SK-N-DZ (cell line): ENCODE results near the gene MOCS3. TPM values are rescaled to one million over a fixed set of nuclear protein-coding genes. Genes with fewer than 3 reads are reported as not detected.

Source experiments
- DNase-seq: peaks from one replicate; pipeline ENCODE4 v3.0.0-alpha.2; 2015; ENCODE audit warnings: low spot score
- polyA plus RNA-seq, 2 experiments: library from polyadenylated mRNA; depleted of rRNA; stranded (reverse); fragments of >200 nt; gene quantifications; 2 replicates each; pipeline ENCODE4 v1.2.3, GENCODE V29; 2014

MOCS3 gene, protein sequence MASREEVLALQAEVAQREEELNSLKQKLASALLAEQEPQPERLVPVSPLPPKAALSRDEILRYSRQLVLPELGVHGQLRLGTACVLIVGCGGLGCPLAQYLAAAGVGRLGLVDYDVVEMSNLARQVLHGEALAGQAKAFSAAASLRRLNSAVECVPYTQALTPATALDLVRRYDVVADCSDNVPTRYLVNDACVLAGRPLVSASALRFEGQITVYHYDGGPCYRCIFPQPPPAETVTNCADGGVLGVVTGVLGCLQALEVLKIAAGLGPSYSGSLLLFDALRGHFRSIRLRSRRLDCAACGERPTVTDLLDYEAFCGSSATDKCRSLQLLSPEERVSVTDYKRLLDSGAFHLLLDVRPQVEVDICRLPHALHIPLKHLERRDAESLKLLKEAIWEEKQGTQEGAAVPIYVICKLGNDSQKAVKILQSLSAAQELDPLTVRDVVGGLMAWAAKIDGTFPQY
- 10.4 and 10.7 TPM in 2 replicates for polyA plus RNA-seq (2014; cell fraction: cytosol; rRNA removed)
- 2.3 and 3.4 TPM in 2 replicates for polyA plus RNA-seq (2014; cell fraction: nucleus; rRNA removed)

DNA sequence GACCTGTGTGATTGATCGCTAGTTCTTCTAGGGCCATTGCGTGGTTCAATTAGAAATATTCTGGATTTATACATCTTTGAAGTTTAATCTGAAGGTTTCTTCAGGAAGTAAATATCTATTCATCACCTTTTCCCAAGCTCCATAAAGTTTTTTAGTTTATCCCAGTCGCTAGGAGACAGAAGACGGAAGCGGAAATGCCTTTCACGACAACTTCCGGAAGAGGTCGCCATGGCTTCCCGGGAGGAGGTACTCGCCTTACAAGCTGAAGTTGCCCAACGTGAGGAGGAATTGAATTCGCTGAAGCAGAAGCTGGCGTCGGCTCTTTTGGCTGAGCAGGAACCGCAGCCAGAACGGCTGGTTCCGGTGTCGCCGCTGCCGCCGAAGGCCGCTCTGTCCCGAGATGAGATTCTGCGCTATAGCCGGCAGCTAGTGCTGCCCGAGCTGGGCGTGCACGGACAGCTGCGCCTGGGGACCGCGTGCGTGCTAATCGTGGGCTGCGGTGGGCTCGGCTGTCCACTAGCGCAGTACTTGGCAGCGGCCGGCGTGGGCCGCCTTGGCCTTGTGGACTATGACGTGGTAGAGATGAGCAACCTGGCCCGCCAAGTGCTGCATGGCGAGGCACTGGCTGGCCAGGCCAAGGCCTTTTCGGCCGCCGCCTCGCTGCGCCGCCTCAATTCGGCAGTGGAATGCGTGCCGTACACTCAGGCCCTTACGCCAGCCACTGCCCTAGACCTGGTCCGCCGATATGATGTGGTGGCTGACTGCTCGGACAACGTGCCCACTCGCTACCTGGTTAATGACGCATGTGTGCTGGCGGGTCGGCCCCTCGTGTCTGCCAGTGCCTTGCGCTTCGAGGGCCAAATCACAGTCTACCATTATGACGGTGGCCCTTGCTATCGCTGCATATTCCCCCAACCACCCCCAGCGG is at the start of gene MOCS3:
TSS of gene MOCS3 (plus strand) at position 204 of the 928 bp plus-strand sequence. CDS start at position 229, 25 bp downstream.
- peak; percentile 96 for DNase-seq

DNA sequence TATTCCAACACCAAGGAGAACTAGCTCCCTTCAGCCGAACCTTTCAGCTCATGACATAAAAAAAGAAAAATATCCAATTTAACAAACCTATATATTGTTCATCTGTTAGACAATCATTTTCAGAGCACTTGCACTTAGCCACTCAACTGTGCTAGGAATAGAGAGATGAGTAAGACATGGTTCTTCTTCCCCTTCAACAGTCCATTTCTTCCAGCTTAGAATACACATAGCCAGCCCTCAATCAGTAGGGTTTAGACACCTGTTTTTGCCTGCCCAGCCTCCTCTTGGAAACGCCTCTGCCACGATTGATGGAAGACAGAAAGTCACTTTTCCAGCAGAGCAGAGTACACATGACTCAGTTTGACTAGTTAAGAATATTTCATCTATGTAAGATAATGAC is 49.2 kb upstream of the MOCS3 start:
- DNase-seq: no peak

DNA sequence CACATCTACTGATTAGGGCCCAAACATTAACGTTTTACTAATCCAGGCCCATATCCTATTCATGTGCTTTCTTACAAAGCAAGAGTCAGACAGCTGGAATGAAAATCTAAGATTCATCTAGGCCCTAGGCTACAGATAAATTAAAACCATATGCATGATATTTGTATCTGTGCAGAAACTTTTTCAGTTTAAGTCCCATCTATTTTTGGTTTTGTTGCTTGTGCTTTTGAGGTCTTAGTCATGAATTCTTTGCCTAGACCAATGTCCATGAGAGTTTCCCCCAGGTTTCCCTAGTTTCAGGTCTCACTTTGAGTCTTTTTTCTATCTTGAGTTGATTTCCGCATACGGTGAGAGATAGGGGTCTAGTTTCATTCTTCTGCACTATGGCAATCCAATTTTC is 47.6 kb upstream of the MOCS3 start:
- DNase-seq: no peak

DNA sequence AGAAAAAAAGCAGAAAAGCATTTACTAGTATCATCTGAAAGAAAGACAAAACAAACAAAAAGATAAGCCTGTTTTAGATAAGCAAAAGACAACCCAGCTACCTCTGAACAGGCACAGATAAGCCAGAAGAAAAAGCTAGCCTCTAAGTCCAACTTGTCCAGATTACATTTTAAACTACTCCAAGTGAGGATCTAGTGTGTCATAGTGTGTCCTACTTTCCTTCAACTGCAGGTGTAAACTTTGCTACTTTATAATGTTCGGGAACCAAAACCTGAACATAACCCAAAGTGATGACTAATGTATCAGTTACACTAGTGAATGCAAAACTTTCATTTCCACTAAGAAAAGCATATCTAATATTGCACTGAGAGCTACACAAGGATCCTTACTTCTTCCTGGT is 46.9 kb upstream of the MOCS3 start:
- DNase-seq: no peak

DNA sequence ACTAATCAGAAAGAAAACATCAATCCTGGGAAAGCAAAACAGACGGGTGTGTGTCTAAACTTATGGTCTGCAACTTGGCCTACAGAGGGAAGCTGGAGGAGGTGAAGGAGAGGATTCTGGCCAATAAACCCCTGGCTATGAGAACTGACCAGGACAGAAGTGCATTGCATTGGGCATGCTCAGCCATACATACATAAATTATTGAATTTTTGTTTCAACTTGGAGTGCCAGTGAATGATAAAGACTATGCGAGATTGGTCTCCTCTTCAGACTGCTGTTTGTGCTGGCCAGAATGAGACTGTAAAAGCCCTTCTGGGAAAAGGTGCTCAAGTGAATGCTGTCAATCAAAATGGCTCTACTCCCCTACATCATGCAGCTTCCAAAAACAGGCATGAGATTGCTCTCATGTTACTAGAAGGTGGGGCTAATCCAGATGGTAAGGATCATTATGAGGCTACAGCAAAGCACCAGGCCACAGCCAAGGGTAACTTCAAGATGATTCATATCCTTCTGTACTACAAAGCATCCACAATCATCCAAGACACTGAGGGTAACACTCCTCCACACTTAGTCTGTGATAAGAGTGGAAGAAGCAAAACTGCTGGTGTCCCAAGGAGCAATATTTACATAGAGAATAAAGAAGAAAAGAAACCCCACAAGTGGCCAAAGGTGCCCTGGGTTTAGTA is 44.8 kb upstream of the MOCS3 start:
- DNase-seq: no peak

DNA sequence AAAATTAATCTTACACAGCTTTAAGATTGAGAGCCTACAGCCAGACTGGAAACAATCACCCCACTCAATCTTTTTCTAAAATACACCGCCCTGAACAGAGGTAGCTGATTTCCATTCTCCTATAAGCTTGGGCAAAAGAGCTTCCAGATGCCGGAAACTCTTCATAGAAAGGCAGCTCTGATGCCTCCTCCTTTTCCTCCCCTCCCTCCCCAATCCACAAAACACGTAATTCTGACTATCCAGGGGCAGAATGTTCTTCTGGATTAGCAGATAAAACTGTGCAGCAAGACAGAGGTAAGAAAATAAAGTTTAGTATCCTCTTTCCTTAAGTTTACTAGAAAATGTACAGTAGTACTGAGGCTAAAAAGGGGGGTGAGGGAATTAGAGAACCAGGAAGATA is 43.2 kb upstream of the MOCS3 start:
- DNase-seq: no peak

DNA sequence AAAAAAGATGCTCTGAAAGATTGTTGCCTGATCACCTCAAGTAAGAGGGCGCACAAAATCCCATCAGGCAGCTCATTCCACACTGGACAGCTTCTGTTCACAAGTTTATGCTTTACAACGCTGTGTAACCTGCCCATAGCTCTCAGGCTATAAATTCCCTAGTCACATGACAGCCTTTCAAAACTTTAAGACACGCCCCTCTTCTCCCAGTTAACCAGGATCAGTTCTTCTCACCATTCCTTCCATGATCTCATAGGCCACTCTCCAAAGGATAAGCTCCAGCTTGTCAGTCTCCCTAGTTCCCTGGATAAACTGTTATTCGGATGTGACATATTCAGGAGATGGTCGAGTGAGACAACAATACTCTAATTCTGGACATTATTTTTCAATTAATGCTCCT is 42.4 kb upstream of the MOCS3 start:
- DNase-seq: no peak

DNA sequence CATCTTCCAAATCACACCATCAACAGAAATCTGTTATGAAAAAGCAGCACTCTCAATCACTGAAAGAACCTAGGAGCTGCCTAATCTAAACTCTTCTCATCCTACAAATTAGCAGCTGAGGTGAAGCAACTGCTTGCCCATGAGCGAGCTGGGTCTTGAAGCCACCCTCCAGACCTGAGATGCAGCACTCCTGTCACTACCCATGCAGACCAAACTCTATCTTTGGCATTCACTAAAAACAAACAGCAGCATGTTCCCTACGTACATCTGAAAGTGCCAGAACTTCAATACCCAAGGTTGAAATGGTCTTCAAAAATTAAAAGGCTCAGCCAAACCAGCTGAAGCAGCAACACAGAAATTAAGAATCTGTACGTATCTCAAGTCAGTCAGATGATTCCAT is 41.7 kb upstream of the MOCS3 start:
- DNase-seq: no peak

DNA sequence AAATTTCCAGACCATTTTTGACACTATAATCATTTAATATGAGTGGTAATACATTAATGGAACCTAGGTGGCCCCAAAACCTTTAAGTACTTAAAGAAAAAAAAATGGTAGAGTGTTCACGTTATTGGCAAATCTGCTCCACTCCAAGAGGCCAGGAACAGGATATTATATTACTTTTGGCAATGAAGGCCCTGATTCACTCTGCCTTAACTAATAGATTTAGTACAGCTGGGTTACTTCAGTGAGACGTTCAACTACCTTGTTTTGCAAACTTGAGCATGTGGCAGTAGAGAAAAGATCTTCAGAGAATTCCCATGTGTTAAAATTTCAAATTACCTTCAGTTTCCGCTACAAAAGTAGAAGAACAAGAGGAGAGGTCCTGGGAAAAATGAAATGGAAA is 40.2 kb upstream of the MOCS3 start:
- DNase-seq: no peak

DNA sequence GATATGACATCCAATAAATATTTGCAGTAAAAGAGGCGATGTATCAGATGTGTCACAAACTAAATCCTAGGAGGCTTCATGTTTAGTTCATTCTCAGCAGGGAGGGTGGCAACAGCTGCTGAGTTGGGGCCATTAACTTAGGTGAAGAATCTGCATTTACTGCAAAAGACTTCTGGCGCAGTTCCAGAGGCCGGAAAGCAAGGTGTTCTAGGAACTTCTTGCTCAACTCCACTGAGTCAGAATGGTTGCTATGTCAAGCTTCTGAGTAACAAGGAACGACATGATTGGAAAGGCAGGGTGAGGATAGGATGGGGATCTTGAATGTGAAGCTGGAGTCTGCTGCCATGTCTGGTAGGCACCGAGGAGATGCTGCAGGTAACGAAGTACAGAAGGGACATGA is 39.1 kb upstream of the MOCS3 start:
- DNase-seq: no peak

DNA sequence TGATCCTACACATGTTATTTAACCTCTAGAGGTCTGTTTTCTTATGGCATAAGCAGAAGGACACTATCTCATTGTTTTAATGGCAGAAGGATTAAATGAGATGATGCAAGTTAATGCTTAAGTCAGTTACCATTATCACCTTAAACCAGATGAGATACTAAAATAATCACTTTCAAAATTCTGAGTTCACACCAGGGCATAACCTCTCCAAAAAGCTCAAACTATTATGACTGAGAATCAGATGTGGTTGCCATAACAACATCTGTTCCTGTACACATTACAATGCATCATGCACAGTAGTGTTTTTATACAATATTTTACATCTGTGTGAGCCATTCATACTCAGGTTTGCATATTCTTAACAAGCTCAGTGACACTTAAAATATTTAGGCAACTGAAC is 37.6 kb upstream of the MOCS3 start:
- no peak for DNase-seq

DNA sequence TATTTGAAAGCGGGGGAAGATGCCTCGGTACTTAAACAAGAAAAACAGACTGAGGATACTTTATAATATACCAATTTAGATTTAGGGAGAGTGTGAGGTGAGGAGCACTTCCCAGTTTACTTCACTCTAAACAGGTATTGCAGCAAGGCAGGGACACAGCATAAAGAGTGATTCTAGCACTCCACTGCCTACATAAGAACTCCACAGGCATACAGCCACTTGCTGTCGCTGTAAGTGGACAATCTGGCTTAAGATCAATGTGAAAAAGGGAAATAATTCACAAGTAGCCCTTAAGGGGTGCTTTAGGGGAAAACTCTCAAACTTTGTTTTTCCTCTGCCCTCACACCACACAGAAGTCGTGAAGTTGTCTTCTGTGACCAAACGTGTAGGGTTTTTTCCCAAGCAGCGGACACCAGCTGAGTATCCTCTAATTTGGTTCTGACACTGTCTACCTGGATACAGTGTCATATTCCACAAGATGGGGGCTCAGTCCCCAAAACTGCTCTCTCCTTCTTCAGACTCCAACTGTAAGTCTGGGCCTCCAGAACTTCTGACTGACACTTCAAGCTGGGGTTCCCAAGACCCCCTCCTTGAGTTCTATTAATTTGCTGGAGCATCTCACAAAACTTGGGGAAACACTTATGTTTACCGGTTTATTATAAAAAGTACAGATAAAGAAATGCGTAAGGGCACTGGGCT is 36.7 kb upstream of the MOCS3 start:
- no peak for DNase-seq

DNA sequence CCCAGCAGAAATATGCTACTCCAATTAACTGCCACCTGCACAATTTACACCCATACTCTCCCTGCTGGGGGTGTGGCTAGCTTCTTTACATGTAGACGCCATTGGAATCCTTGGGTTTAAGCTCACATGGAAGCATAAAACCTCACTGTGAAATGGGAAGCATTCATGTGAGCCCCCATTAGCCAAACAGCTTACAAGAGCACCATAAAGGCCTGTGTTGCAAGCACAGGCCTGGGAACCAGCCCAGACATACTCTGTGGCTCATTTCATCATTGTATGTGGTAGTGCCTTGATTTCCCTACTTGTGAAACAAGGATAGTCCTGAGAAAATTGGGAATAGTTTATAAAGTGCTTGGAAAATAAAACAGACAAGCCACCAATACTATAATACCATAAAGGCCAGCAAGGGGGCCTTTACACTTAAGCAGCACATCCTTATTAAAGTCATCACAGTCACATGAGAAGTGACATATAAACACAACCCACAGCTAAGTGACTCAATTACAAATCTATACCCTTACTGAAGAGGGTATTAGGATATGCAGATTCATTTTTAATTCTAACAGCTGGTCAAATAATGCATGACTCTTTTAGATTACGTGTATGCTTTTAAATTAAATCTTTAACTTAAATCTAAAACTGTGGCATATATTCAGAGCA is 34.2 kb upstream of the MOCS3 start:
- no peak for DNase-seq

DNA sequence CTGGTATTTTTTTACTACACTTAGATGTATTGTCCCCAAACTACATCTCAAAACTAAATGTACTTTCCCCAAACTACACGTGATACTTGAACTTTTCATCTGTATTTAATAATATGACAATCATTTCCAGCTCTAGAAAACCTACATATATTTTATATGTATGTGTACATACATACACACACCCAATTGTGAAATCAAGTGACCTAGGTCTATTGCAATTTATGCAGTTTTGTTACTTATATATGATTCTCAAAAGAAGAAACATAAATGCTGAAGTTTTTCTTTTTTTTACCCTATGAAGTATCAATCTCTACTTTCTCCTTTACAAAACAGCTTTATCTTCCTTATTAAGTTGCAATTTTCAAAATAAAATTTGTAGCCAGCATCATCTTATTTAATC is 32.1 kb upstream of the MOCS3 start:
- DNase-seq: no peak

DNA sequence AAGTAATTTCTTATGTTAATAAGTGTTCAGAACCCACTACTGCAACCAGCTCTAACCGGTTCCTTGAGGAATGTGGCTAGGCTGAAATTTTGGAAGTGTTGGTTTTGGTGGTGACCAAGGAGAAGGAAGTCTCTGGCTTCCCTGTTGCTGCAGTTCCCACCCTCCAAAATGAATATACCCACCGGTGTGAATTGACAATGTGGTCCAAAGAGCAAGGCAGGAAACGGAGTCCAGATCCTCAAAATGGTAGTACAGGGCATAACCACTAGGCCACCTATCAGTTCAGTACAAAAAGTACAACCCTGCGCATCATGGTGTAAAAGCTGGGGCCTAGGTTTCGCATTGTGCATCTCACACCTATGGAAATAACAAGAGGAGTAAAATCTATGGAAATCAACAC is 30.1 kb upstream of the MOCS3 start:
- DNase-seq: no peak

DNA sequence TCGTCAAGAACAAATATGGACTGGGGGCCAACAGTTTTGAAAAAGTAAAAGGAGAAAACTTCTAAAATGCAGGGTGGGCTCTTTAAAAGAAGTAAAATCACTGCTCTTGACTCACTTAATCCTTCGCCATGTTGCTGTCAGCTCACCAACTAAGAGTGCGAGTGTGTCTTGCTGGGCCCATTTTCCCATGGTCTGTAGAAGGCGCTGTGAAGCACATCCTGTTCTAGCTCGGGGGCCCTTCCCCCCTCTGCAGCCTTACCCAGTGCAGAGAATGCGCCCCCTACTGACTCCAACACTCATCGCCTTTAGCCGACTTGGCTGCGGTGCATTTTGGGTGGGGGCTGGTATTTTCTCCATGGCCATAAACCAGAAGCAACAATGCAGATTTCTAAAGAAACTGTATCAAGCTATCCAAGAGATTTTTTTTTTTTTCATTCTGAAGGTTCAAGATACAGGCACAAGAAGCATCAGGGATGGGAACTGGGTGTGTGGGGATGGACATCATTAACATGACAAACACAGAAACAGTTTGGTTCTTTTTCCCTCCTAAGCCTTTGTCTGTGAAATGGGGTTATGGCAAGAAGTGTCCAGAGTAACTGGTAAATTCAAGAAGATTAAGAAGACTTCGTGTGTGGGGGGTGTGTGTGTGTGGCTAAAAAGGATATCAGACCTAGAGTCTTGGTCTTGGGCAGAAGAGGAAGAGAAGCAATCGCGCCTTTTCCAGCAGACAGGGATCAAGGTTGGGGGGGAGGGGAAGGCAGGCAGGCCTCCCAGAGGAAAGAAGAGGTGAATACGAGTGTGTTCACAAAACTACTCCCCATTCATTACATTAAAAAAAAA is 29.1 kb upstream of the MOCS3 start:
- DNase-seq: peak; percentile 97

DNA sequence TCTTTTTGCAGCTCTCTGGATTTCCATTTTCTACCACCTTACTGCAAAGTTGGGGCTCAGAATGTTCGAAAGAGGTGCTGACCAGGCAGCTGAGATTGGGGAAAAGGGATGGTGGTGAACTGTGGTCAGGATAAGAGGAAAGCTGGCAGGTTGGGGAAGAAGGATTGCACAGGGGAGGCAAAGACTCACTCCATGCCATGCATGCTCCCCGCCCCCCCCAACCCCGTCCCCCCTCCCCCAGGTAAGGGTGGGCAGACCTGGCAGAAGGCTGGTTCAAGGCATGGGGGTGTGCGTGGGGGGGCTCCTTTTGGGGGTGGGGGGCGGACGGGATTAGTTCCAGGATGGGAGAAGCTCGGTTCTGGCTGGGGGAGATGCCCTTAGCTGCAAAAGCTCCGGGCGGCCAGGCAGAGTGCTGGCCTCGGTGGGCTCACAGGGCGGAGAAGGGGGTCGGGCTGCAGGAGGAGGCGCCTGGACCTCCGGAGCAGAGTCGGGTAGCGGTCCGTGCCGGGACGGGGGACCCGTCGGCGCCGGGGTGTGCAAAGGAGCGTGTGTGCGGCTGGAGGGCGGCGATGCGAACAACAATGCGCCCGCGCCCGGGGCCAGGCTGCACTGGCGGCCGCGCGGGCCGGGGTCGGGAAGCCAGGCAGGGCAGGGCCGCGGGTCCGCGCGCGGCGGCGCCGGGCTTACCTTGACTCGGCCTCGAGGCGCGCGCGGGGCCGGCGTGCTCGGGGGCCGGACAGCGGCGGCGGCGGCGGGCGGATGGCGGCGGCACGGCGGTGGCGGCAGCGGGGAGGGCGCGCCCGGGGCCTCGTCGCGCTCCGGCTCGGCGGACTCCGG is 28.3 kb upstream of the MOCS3 start:
- no peak for DNase-seq

DNA sequence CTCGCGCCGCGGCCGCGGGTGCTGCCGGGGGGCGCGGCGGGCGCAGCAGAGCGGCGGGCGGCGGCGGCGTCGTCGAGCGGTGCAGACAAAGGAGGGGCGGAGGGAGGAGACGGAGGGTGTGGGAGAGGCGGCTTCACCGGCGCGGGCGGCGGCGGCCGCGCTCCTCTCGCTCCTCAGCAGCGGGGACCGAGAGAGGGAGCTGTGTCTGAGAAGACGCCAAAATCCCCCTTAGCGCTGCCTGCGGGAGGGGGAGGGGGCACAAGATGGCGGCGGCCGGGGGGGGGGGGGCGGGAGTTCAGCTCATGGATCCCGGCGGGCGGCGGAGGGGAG is 27.7 kb upstream of the MOCS3 start:
- no peak for DNase-seq
